Testis (tissue), 2 donors: ENCODE data around the gene SHLD2.
"Not testable (repeated sequence)": the region's sequence is repeated elsewhere in the genome, so short reads cannot be mapped to it uniquely, and the experiment has no call there.

ENCODE experiments used
- CTCF ChIP-seq, 3 experiments: fragments of 450-650 bp in 2 of 3; fragments of 200-600 bp in 1 of 3; sonication (generic) in 1 of 3; IDR thresholded peaks; one replicate each; pipeline ENCODE4 v1.5.1; 2016 to 2019; ENCODE audit warnings: antibody characterized with exemption in 3 of 3, mild to moderate bottlenecking in 2 of 3, moderate library complexity in 1 of 3
- POLR2A ChIP-seq: fragments of 450-650 bp; IDR thresholded peaks from one replicate; pipeline ENCODE4 v1.6.1; 2017; ENCODE audit warnings: antibody characterized with exemption, mild to moderate bottlenecking, moderate library complexity

GRCh38 chr10:87119029-87119428 is 24.0 kb downstream of the SHLD2 start:
- not testable (repeated sequence) for TF ChIP-seq CTCF (IDR thresholded peaks at IDR 0.05); POLR2A
